C4-2B (cell line): Measurements from ENCODE around the gene C17orf107.
A peak's percentile ranks its signal among the peaks of the same experiment; 100 is the strongest.

Source experiments
- H3K27ac ChIP-seq: fragments of 450-650 bp; 2 replicates; pipeline ENCODE4 v1.5.1; 2017
- ZFX ChIP-seq: fragments of 450-650 bp; IDR thresholded peaks from 2 replicates; pipeline ENCODE4 v1.6.1; 2017
- TF ChIP-seq, protein P1 (sequence below): fragments of 450-650 bp; conservative IDR thresholded peaks from 2 replicates; pipeline ENCODE4 v1.5.1; 2017; ENCODE audit warnings: mild to moderate bottlenecking

C17orf107 gene

DNA sequence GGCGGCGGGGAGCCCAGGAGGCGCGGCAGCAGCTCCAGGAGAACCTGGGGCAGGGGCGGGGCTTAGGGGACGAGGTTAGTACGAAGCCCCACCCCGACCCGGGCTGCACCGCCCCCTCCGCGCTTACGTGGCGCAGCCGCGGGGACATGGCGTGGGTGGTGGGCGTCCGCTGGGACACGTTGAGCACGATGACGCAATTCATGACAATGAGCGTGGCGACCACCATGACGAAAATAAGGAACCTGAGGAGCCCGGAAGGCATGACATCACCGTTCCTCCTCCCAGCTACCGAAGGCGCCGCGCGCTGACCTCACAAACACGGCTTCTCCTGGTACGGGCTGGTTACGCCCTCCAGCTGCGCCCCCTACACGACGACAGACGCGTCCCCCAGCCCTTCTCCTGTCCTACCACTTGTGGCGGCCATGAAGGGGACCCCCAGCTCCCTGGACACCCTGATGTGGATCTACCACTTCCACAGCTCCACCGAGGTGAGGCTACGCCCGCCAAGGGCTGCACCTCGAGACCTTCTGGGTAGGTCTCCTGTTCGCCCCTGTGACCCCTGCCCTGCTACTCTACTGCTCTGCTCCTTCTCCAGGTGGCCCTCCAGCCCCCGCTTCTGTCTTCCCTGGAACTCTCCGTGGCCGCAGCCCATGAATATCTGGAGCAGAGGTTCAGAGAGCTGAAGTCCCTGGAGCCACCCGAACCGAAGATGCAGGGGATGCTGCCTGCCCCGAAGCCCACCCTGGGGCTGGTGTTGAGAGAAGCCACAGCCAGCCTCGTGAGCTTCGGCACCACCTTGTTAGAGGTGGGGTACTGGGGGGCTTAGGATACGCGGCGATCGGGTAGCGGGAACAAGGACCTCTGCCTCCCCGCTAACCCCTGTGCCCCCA, at the start of gene C17orf107:
TSS of gene C17orf107 (plus strand) at position 196 of the 890 bp plus-strand sequence. CDS start at position 423, 227 bp downstream.
- peak within 1 kb of the TSS; percentile 3; the same call in 1 of the 2 replicates for H3K27ac ChIP-seq
- TF ChIP-seq, protein P1, sequence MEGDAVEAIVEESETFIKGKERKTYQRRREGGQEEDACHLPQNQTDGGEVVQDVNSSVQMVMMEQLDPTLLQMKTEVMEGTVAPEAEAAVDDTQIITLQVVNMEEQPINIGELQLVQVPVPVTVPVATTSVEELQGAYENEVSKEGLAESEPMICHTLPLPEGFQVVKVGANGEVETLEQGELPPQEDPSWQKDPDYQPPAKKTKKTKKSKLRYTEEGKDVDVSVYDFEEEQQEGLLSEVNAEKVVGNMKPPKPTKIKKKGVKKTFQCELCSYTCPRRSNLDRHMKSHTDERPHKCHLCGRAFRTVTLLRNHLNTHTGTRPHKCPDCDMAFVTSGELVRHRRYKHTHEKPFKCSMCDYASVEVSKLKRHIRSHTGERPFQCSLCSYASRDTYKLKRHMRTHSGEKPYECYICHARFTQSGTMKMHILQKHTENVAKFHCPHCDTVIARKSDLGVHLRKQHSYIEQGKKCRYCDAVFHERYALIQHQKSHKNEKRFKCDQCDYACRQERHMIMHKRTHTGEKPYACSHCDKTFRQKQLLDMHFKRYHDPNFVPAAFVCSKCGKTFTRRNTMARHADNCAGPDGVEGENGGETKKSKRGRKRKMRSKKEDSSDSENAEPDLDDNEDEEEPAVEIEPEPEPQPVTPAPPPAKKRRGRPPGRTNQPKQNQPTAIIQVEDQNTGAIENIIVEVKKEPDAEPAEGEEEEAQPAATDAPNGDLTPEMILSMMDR: no peak
- TF ChIP-seq ZFX: no peak

DNA sequence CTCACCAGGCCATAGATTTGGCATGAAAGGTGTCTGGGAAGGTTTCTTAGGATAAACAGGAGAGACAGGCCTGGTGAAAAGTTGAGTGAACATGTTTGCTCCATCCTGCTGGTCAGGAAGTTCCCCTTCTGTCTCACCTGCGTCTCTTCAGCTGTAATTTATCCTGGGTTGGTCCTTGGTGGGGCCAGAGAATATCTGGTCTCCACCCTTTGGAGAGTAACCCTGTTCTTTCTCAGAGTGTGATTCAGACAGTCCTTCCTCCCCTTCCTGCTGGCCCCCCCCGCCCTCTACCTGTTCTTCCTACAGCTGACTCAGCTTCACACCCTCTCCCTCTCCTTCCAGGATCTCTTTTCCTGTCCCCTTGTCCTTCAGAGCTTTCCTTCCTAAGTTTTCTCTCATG, 49.1 kb upstream of the C17orf107 start:
- no peak overlapping the region for H3K27ac ChIP-seq
- no peak for TF ChIP-seq ZFX
- TF ChIP-seq, protein P1: no peak

DNA sequence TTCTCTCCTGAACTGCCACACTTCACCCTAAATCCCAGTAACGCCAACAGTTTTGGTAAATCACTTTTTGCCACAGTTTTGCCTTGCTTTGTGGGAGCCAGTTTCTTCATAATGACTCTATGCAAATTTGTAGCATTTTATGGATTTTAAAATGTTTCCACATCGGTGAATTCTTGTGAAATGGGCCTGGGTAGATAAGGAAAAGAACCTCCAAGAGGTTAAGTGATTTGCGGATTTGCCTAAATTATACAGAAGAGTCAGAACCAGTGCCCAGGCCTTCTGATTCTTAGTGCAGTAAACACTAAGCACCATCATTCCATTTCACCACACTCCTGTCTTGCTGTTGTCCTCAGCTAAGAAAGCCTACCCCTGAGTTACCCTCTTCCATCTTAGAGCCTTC, 48.3 kb upstream of the C17orf107 start:
- no peak overlapping the region for H3K27ac ChIP-seq
- TF ChIP-seq, protein P1: no peak
- no peak for TF ChIP-seq ZFX

DNA sequence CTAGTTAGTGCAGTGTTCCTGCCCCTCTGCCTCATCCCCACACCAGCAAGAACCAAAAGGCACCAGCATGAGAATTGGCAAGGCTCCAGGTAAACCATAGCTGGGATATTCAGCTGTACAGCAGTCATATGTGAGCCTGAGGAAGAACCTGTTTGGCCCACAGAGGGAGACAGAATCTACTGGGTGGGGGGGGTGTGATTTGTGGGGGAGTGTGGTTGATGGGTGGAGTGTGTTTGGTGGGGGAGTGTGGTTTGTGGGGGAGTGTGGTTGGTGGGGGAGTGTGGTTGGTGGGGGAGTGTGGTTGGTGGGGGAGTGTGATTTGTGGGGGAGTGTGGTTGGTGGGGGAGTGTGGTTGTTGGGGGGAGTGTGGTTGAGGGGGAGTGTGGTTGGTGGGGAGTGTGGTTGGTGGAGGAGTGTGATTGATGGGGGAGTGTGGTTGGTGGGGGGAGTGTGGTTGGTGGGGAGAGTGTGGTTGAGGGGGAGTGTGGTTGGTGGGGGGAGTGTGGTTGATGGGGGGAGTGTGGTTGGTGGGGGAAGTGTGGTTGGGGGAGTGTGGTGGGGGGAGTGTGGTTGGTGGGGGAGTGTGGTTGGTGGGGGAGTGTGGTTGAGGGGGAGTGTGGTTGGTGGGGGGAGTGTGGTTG, 46.6 kb upstream of the C17orf107 start:
- TF ChIP-seq ZFX: no peak
- TF ChIP-seq, protein P1: no peak

DNA sequence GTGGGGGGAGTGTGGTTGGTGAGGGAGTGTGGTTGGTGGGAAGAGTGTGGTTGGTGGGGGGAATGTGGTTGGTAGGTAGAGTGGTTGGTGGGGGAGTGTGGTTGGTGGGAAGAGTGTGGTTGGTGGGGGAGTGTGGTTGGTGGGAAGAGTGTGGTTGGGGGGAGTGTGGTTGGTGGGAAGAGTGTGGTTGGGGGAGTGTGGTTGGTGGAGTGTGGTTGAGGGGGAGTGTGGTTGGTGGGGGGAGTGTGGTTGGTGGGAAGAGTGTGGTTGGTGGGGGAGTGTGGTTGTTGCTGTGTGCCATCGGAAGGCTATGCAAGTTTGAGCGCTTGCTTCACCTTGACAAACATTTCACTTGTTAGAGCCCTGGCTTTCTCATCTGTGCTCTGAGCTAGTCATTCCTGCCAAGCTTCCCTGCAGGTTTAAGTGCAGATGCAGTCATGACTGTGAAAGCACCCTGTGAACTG, 46.1 kb upstream of the C17orf107 start:
- TF ChIP-seq, protein P1: no peak
- H3K27ac ChIP-seq: no peak overlapping the region

More for the DNA sequence above, 46.6 kb upstream of the C17orf107 start:
- H3K27ac ChIP-seq: no peak overlapping the region

DNA sequence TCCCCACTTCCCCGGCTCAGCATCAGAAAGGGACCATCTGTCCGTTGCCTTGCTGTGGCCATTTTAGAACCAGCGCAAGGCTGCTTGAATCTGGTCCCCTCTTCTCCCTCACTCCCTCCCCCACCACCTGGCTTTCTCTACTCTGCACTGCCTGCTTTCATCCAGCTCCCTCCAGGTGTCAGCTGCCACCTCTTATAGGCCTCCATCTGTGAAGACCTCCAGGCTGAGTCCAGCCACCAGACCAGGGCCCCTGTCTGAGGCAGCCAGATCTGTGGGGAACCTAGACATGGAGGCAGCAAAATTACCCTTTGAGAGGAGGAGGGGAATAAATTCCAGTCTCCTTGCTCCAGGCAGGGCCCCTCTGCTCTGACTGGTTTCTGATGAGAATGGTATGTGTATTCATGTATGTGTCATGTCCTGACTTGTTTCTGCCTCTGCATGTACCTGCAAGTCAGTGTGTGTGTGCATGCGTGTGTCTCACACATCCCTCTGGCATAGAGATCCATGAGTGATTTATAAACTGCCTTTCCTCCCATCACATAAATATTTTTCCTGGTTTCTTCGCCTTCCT, 45.1 kb upstream of the C17orf107 start:
- no peak overlapping the region for H3K27ac ChIP-seq
- TF ChIP-seq ZFX: no peak
- TF ChIP-seq, protein P1: no peak
